ENCODE data around the gene EFCAB6. TPM values are rescaled to one million over a fixed set of nuclear protein-coding genes. Genes with fewer than 3 reads are reported as not detected.

EFCAB6 gene
- total RNA-seq, 2 experiments from 2014 or later: 0.56 to 0.71 TPM

Other genes starting within 250 kb of the EFCAB6 start
- gene SULT4A1, start 50.2 kb upstream of the EFCAB6 start, total RNA-seq: under 1 TPM; 0.07 to 0.14 TPM
- not detected for gene PNPLA5, start 79.7 kb upstream of the EFCAB6 start, total RNA-seq
- gene PNPLA3, start 111.5 kb upstream of the EFCAB6 start, total RNA-seq: under 1 TPM; 0.54 to 0.55 TPM
- gene SAMM50, start 143.1 kb upstream of the EFCAB6 start, total RNA-seq: 10 to 100 TPM; 35.2 to 43.8 TPM
- gene PARVB, start 212.0 kb upstream of the EFCAB6 start, total RNA-seq: 10 to 100 TPM; 42.7 to 45.9 TPM

Data from activated CD4-positive, alpha-beta T cell treated with anti-CD3 and anti-CD28 coated beads for 36 hours (primary cell).